Large intestine (tissue), 3 donors: ENCODE results near the gene HEATR1. TPM values are rescaled to one million over a fixed set of nuclear protein-coding genes. Genes with fewer than 3 reads are reported as not detected.

Experiments
- DNase-seq, 2 donors: peaks; one replicate each; pipeline versions ENCODE4 v3.0.0 to v3.0.0-alpha.2; 2013
- H3K27ac ChIP-seq: one replicate; pipeline ENCODE4 v1.5.1; 2013; ENCODE audit warnings: low read length
- H3K27me3 ChIP-seq: 2 replicates; pipeline ENCODE4 v1.6.1; 2013; ENCODE audit warnings: low read length; ENCODE audit not compliant: control insufficient read depth, insufficient read depth
- H3K36me3 ChIP-seq: 2 replicates; pipeline ENCODE4 v1.6.1; 2013; ENCODE audit warnings: low read length; ENCODE audit not compliant: control insufficient read depth, insufficient read depth
- H3K4me1 ChIP-seq: one replicate; pipeline ENCODE4 v1.6.1; 2013; ENCODE audit warnings: low read length; ENCODE audit not compliant: control insufficient read depth, insufficient read depth
- H3K4me3 ChIP-seq: one replicate; pipeline ENCODE4 v1.5.1; 2013; ENCODE audit warnings: low read length
- H3K9me3 ChIP-seq: one replicate; pipeline ENCODE4 v1.6.1; 2013; ENCODE audit warnings: mild to moderate bottlenecking, low read depth, low read length, moderate library complexity; ENCODE audit not compliant: control insufficient read depth
- WGBS: methylation state at CpG from one replicate; pipeline ENCODE4 v1.1.5; 2013; ENCODE audit warnings: low lambda C conversion rate; ENCODE audit not compliant: insufficient coverage; 5-methylcytosine and 5-hydroxymethylcytosine counted together
- polyA plus RNA-seq: library from polyadenylated mRNA; unstranded; fragments of 120-200 nt; gene quantifications from one replicate; pipeline ENCODE4 v1.2.1, GENCODE V29; 2013

HEATR1 gene
- polyA plus RNA-seq, 1 donor, result 19.5 TPM

GRCh38 chr1:236540813-236541465, 63.4 kb downstream of the HEATR1 start:
- Histone ChIP-seq H3K27ac (no peak overlapping the region), H3K4me1 (no peaks in the 10 kb centered on the region), H3K27me3 (no peaks in the 10 kb centered on the region), H3K4me3 (no peak overlapping the region), H3K9me3 (no peaks in the 10 kb centered on the region), H3K36me3 (peaks cover 88% of the 10 kb centered on the region)
- 100% methylated on average over 1 of the region's 4 CpGs for WGBS
- DNase-seq, result no peak

- no peaks in the 10 kb centered on the region for H3K9me3 ChIP-seq
- H3K4me1 ChIP-seq, result peaks cover 3% of the 10 kb centered on the region
- no peak overlapping the region for H3K27ac ChIP-seq
- no peaks in the 10 kb centered on the region for H3K27me3 ChIP-seq
- no peak for DNase-seq
- H3K36me3 ChIP-seq, result peaks cover 56% of the 10 kb centered on the region
- WGBS, result no CpG with 5 or more reads among the region's 5 CpGs
- no peak overlapping the region for H3K4me3 ChIP-seq
Measured at GRCh38 chr1:236536540-236536939, 67.8 kb downstream of the HEATR1 start.

- no CpG with 5 or more reads among the region's 6 CpGs for WGBS
- H3K4me1 ChIP-seq, result peaks cover 3% of the 10 kb centered on the region
- H3K36me3 ChIP-seq, result peaks cover 49% of the 10 kb centered on the region
- H3K27ac ChIP-seq, result no peak overlapping the region
- H3K4me3 ChIP-seq, result no peak overlapping the region
- no peaks in the 10 kb centered on the region for H3K9me3 ChIP-seq
- no peak for DNase-seq
- no peaks in the 10 kb centered on the region for H3K27me3 ChIP-seq
Measured at GRCh38 chr1:236535662-236536161, 68.6 kb downstream of the HEATR1 start.

GRCh38 chr1:236535190-236535589, 69.1 kb downstream of the HEATR1 start:
- Histone ChIP-seq H3K9me3 (no peaks in the 10 kb centered on the region), H3K27ac (no peak overlapping the region), H3K4me1 (peaks cover 3% of the 10 kb centered on the region), H3K36me3 (peaks cover 45% of the 10 kb centered on the region), H3K4me3 (no peak overlapping the region), H3K27me3 (no peaks in the 10 kb centered on the region)
- 100% methylated on average over 1 of the region's 1 CpG for WGBS
- DNase-seq, result no peak

- H3K4me1 ChIP-seq, result peaks cover 3% of the 10 kb centered on the region
- H3K9me3 ChIP-seq, result no peaks in the 10 kb centered on the region
- no peak overlapping the region for H3K4me3 ChIP-seq
- H3K36me3 ChIP-seq, result peaks cover 35% of the 10 kb centered on the region
- DNase-seq, result no peak
- H3K27me3 ChIP-seq, result no peaks in the 10 kb centered on the region
- no peak overlapping the region for H3K27ac ChIP-seq
- WGBS, result 93% methylated on average over 3 of the region's 4 CpGs
Measured at GRCh38 chr1:236534151-236534651, 70.1 kb downstream of the HEATR1 start.

- no peak for DNase-seq
- H3K36me3 ChIP-seq, result peaks cover 22% of the 10 kb centered on the region
- H3K27me3 ChIP-seq, result no peaks in the 10 kb centered on the region
- H3K4me1 ChIP-seq, result peaks cover 3% of the 10 kb centered on the region
- no peak overlapping the region for H3K4me3 ChIP-seq
- H3K9me3 ChIP-seq, result no peaks in the 10 kb centered on the region
- no peak overlapping the region for H3K27ac ChIP-seq
- WGBS, result 85% methylated on average over 2 of the region's 4 CpGs
Measured at GRCh38 chr1:236532850-236533249, 71.5 kb downstream of the HEATR1 start.

- Histone ChIP-seq H3K4me3 (no peak overlapping the region), H3K27me3 (no peaks in the 10 kb centered on the region), H3K4me1 (peaks cover 3% of the 10 kb centered on the region), H3K27ac (no peak overlapping the region), H3K36me3 (peaks cover 24% of the 10 kb centered on the region), H3K9me3 (no peaks in the 10 kb centered on the region)
- 100% methylated on average over 2 of the region's 5 CpGs for WGBS
- no peak for DNase-seq
Measured at GRCh38 chr1:236530959-236531358, 73.4 kb downstream of the HEATR1 start.

- Histone ChIP-seq H3K27me3 (no peaks in the 10 kb centered on the region), H3K36me3 (peaks cover 26% of the 10 kb centered on the region), H3K4me3 (no peak overlapping the region), H3K9me3 (no peaks in the 10 kb centered on the region), H3K4me1 (peaks cover 3% of the 10 kb centered on the region), H3K27ac (no peak overlapping the region)
- no peak for DNase-seq
- WGBS, result 100% methylated on average over 1 of the region's 1 CpG
Measured at GRCh38 chr1:236530286-236530685, 74.0 kb downstream of the HEATR1 start.

- Histone ChIP-seq H3K4me1 (peaks cover 3% of the 10 kb centered on the region), H3K4me3 (no peak overlapping the region), H3K9me3 (no peaks in the 10 kb centered on the region), H3K36me3 (peaks cover 15% of the 10 kb centered on the region), H3K27me3 (no peaks in the 10 kb centered on the region), H3K27ac (no peak overlapping the region)
- WGBS, result 100% methylated on average over 2 of the region's 3 CpGs
- no peak for DNase-seq
Measured at GRCh38 chr1:236526079-236526478, 78.2 kb downstream of the HEATR1 start.

GRCh38 chr1:236524895-236525184, 79.5 kb downstream of the HEATR1 start:
- Histone ChIP-seq H3K27me3 (no peaks in the 10 kb centered on the region), H3K4me3 (peak overlapping the region; percentile 81), H3K4me1 (peaks cover 3% of the 10 kb centered on the region), H3K9me3 (no peaks in the 10 kb centered on the region), H3K27ac (peak overlapping the region; percentile 87), H3K36me3 (peaks cover 15% of the 10 kb centered on the region)
- no peak for DNase-seq
- WGBS, result 36% methylated on average over 3 of the region's 3 CpGs
